Effector memory CD4-positive, alpha-beta T cell (primary cell): ENCODE results near the gene FAM118B.

Experiments used
- DNase-seq, 3 donors: peaks; one replicate each; pipeline ENCODE4 v3.0.0-alpha.2; 2020
- H3K27ac ChIP-seq: 2 replicates; pipeline ENCODE4 v1.7.0; 2013; ENCODE audit warnings: mild to moderate bottlenecking, low read length, moderate library complexity; ENCODE audit not compliant: insufficient read depth, poor library complexity, severe bottlenecking
- H3K27me3 ChIP-seq: replicated peaks from 2 replicates; pipeline ENCODE4 v1.7.0; 2013; ENCODE audit warnings: mild to moderate bottlenecking, low read length; ENCODE audit not compliant: insufficient read depth, control insufficient read depth, poor library complexity, severe bottlenecking
- H3K36me3 ChIP-seq: 2 replicates; pipeline ENCODE4 v1.7.0; 2013; ENCODE audit warnings: mild to moderate bottlenecking, low read length, moderate library complexity; ENCODE audit not compliant: control insufficient read depth, insufficient read depth
- H3K4me1 ChIP-seq: 2 replicates; pipeline ENCODE4 v1.7.0; 2013; ENCODE audit warnings: low read length, mild to moderate bottlenecking; ENCODE audit not compliant: control insufficient read depth, insufficient read depth, poor library complexity, severe bottlenecking
- H3K4me3 ChIP-seq: 2 replicates; pipeline ENCODE4 v1.7.0; 2013; ENCODE audit warnings: low read length, low read depth, mild to moderate bottlenecking; ENCODE audit not compliant: insufficient read depth, poor library complexity, severe bottlenecking
- H3K9me3 ChIP-seq: 2 replicates; pipeline ENCODE4 v1.7.0; 2013; ENCODE audit warnings: mild to moderate bottlenecking, low read length, moderate library complexity; ENCODE audit not compliant: control insufficient read depth

Gene FAM118B

GRCh38 chr11:126169291-126169690, 42.3 kb upstream of the FAM118B start:
- no peak overlapping the region for H3K4me3 ChIP-seq
- no peaks in the 10 kb centered on the region for H3K9me3 ChIP-seq
- no peaks in the 10 kb centered on the region for H3K4me1 ChIP-seq
- no peaks in the 10 kb centered on the region for H3K27me3 ChIP-seq
- no peak overlapping the region for H3K27ac ChIP-seq
- DNase-seq: no peak
- no peaks in the 10 kb centered on the region for H3K36me3 ChIP-seq

GRCh38 chr11:126172596-126173038, 39.0 kb upstream of the FAM118B start:
- H3K27ac ChIP-seq: no peak overlapping the region

GRCh38 chr11:126173257-126173656, 38.3 kb upstream of the FAM118B start:
- no peaks in the 10 kb centered on the region for H3K9me3 ChIP-seq
- no peak overlapping the region for H3K27ac ChIP-seq
- H3K27me3 ChIP-seq: no peaks in the 10 kb centered on the region
- no peaks in the 10 kb centered on the region for H3K4me1 ChIP-seq
- no peak overlapping the region for H3K4me3 ChIP-seq
- no peak for DNase-seq
- no peaks in the 10 kb centered on the region for H3K36me3 ChIP-seq

More at GRCh38 chr11:126172596-126173038, 39.0 kb upstream of the FAM118B start:
- Histone ChIP-seq H3K27me3 (no peaks in the 10 kb centered on the region), H3K9me3 (no peaks in the 10 kb centered on the region), H3K36me3 (no peaks in the 10 kb centered on the region), H3K4me3 (no peak overlapping the region), H3K4me1 (no peaks in the 10 kb centered on the region)
- DNase-seq: no peak

GRCh38 chr11:126174816-126175215, 36.8 kb upstream of the FAM118B start:
- Histone ChIP-seq H3K9me3 (no peaks in the 10 kb centered on the region), H3K4me1 (no peaks in the 10 kb centered on the region)

GRCh38 chr11:126175393-126175792, 36.2 kb upstream of the FAM118B start:
- no peak for DNase-seq
- Histone ChIP-seq H3K27me3 (no peaks in the 10 kb centered on the region), H3K4me3 (no peak overlapping the region), H3K9me3 (no peaks in the 10 kb centered on the region), H3K4me1 (no peaks in the 10 kb centered on the region), H3K36me3 (no peaks in the 10 kb centered on the region), H3K27ac (no peak overlapping the region)

More at GRCh38 chr11:126174816-126175215, 36.8 kb upstream of the FAM118B start:
- Histone ChIP-seq H3K4me3 (no peak overlapping the region), H3K27me3 (no peaks in the 10 kb centered on the region), H3K36me3 (no peaks in the 10 kb centered on the region), H3K27ac (no peak overlapping the region)
- DNase-seq: no peak

- no peaks in the 10 kb centered on the region for H3K9me3 ChIP-seq
- no peak overlapping the region for H3K27ac ChIP-seq
- H3K4me3 ChIP-seq: no peak overlapping the region
- H3K4me1 ChIP-seq: no peaks in the 10 kb centered on the region
- DNase-seq: no peak
- no peaks in the 10 kb centered on the region for H3K36me3 ChIP-seq
- no peaks in the 10 kb centered on the region for H3K27me3 ChIP-seq
Measured at GRCh38 chr11:126176853-126177470, 34.6 kb upstream of the FAM118B start.

GRCh38 chr11:126181939-126182730, 29.4 kb upstream of the FAM118B start:
- Histone ChIP-seq H3K27me3 (no peaks in the 10 kb centered on the region), H3K27ac (no peak overlapping the region), H3K4me1 (no peaks in the 10 kb centered on the region), H3K9me3 (no peaks in the 10 kb centered on the region), H3K4me3 (no peak overlapping the region), H3K36me3 (no peaks in the 10 kb centered on the region)
- DNase-seq: no peak

GRCh38 chr11:126182787-126183445, 28.7 kb upstream of the FAM118B start:
- no peak overlapping the region for H3K4me3 ChIP-seq
- H3K4me1 ChIP-seq: no peaks in the 10 kb centered on the region
- no peaks in the 10 kb centered on the region for H3K27me3 ChIP-seq
- DNase-seq: no peak
- H3K9me3 ChIP-seq: no peaks in the 10 kb centered on the region
- H3K36me3 ChIP-seq: no peaks in the 10 kb centered on the region
- no peak overlapping the region for H3K27ac ChIP-seq

- peaks cover 9% of the 10 kb centered on the region for H3K36me3 ChIP-seq
- no peak for DNase-seq
- H3K27ac ChIP-seq: no peak overlapping the region
- no peaks in the 10 kb centered on the region for H3K9me3 ChIP-seq
- H3K27me3 ChIP-seq: no peaks in the 10 kb centered on the region
- no peak overlapping the region for H3K4me3 ChIP-seq
- no peaks in the 10 kb centered on the region for H3K4me1 ChIP-seq
Measured at GRCh38 chr11:126185259-126186024, 26.1 kb upstream of the FAM118B start.
